K562 (cell line): ENCODE measurements around the gene PRM3. TPM values are rescaled to one million over a fixed set of nuclear protein-coding genes. Genes with fewer than 3 reads are reported as not detected.
A peak's percentile ranks its signal among the peaks of the same experiment; 100 is the strongest.

ENCODE experiments used
- ATAC-seq: fragments of 200-7000 bp; cut with Tn5 transposase; 3 replicates; pipeline ENCODE4 v1.9.1; 2020; ENCODE audit warnings: moderate library complexity
- BruUV-seq: library from RNA; stranded (reverse); fragments of 400-500 nt; replicated peaks from 2 replicates; lab custom pipeline; 2021; lab: Mats Ljungman, UMichigan
- CTCF ChIA-PET: fragments of 300-600 bp; formaldehyde crosslinking; extraction: SDS; loops from one replicate; lab custom pipeline; 2021; ENCODE audit warnings: low intra/inter-chr PET ratio; lab: Yijun Ruan, JAX
- POLR2A ChIA-PET: fragments of 300-600, 350-650 bp; sonication (Branson Sonifier 250); formaldehyde crosslinking; extraction: SDS; loops from one replicate; lab custom pipeline; 2021; ENCODE audit warnings: antibody characterized with exemption, inconsistent platforms; lab: Yijun Ruan, JAX
- DNase-seq, 4 experiments: peaks; one replicate each; pipeline versions ENCODE4 v3.0.0 to v3.0.0-alpha.2; 2011 to 2018; ENCODE audit warnings: low spot score in 3 of 4, mixed read lengths in 3 of 4; ENCODE audit errors: extremely low read depth in 1 of 4
- FAIRE-seq: peaks from 2 replicates; lab custom pipeline; 2011; peaks lifted over from hg19 to GRCh38; lab: Jason Lieb, UNC
- H2AFZ ChIP-seq: 2 replicates; pipeline ENCODE4 v1.6.0; 2011; ENCODE audit warnings: low read depth, low read length, control low read depth, inconsistent platforms
- H3K27ac ChIP-seq: fragments of 200-600 bp; 3 replicates; pipeline ENCODE4 v1.8.0; 2011; ENCODE audit warnings: low read depth, mild to moderate bottlenecking, control low read depth, inconsistent platforms, low read length, moderate library complexity, mixed read lengths; ENCODE audit errors: extremely low read depth
- H3K27me3 ChIP-seq, 2 experiments: fragments of 300-600 bp in 1 of 2; 2 replicates in 1 of 2; 3 replicates in 1 of 2; pipeline versions ENCODE4 v1.6.0 to v1.8.0; 2011; ENCODE audit warnings: inconsistent platforms in 2 of 2, low read length in 2 of 2, mild to moderate bottlenecking in 1 of 2, mixed read lengths in 1 of 2, moderate library complexity in 1 of 2; ENCODE audit not compliant: control insufficient read depth in 2 of 2, insufficient read depth in 2 of 2
- H3K36me3 ChIP-seq: fragments of 300-600 bp; 3 replicates; pipeline ENCODE4 v1.8.0; 2011; ENCODE audit warnings: mild to moderate bottlenecking, low read length, inconsistent platforms; ENCODE audit not compliant: control insufficient read depth, insufficient read depth
- H3K4me1 ChIP-seq, 2 experiments: fragments of 200-600 bp in 1 of 2; replicated peaks in 1 of 2; 2 replicates in 1 of 2; 3 replicates in 1 of 2; pipeline versions ENCODE4 v1.5.1 to v1.8.0; 2011; ENCODE audit warnings: inconsistent platforms in 2 of 2, low read length in 2 of 2, mild to moderate bottlenecking in 1 of 2, mixed read lengths in 1 of 2, moderate library complexity in 1 of 2; ENCODE audit not compliant: control insufficient read depth in 2 of 2, insufficient read depth in 2 of 2
- H3K4me2 ChIP-seq: 2 replicates; pipeline ENCODE4 v1.6.1; 2011; ENCODE audit warnings: low read length, control low read depth, inconsistent platforms, mixed read lengths; ENCODE audit not compliant: insufficient read depth
- H3K4me3 ChIP-seq: fragments of 200-600 bp; sonication (generic), shearing (Covaris generic); 2 replicates; pipeline ENCODE4 v1.5.1; 2016; ENCODE audit warnings: control low read depth, inconsistent platforms
- H3K79me2 ChIP-seq: fragments of 200-600 bp; 3 replicates; pipeline ENCODE4 v1.8.0; 2011; ENCODE audit warnings: low read length, inconsistent platforms; ENCODE audit not compliant: control insufficient read depth, insufficient read depth
- H3K9ac ChIP-seq, 2 experiments: 2 replicates each; pipeline versions ENCODE4 v1.6.0 to v1.6.1; 2011; ENCODE audit warnings: low read depth in 2 of 2, low read length in 2 of 2, control low read depth in 1 of 2, inconsistent platforms in 1 of 2, mild to moderate bottlenecking in 1 of 2, mixed read lengths in 1 of 2; ENCODE audit not compliant: insufficient read depth in 1 of 2
- H3K9me1 ChIP-seq: one replicate; pipeline ENCODE4 v1.6.0; 2011; ENCODE audit warnings: inconsistent platforms, mild to moderate bottlenecking, low read length, moderate library complexity; ENCODE audit not compliant: control insufficient read depth, insufficient read depth
- H3K9me3 ChIP-seq: replicated peaks from 2 replicates; pipeline ENCODE4 v1.5.1; 2011; ENCODE audit warnings: low read depth, low read length, inconsistent platforms; ENCODE audit not compliant: control insufficient read depth, insufficient read depth
- H4K20me1 ChIP-seq: replicated peaks from 2 replicates; pipeline ENCODE4 v1.6.1; 2011; ENCODE audit warnings: low read length, inconsistent platforms, mixed read lengths; ENCODE audit not compliant: control insufficient read depth, insufficient read depth
- CHCHD3 ChIP-seq: fragments of 250-450 bp; sonication (Bioruptor Pico); IDR thresholded peaks from 2 replicates; pipeline ENCODE4 v2.1.2; 2022; ENCODE audit warnings: mild to moderate bottlenecking
- CHD1 ChIP-seq: fragments of 200-600 bp; sonication (generic); IDR thresholded peaks from one replicate; pipeline ENCODE4 v1.6.1; 2012; ENCODE audit warnings: mild to moderate bottlenecking, moderate library complexity, low read length, inconsistent platforms
- COPS2 ChIP-seq: fragments of 450-650 bp; conservative IDR thresholded peaks from 2 replicates; pipeline ENCODE4 v1.6.1; 2016; ENCODE audit warnings: mild to moderate bottlenecking, moderate library complexity
- CTCFL ChIP-seq: IDR thresholded peaks from 2 replicates; pipeline ENCODE4 v1.6.1; 2011; ENCODE audit warnings: borderline replicate concordance, low read depth, mild to moderate bottlenecking, moderate library complexity, low read length; ENCODE audit not compliant: insufficient read depth, poor library complexity, severe bottlenecking
- DDX20 ChIP-seq: fragments of 450-650 bp; IDR thresholded peaks from 2 replicates; pipeline ENCODE4 v1.6.1; 2016; ENCODE audit warnings: missing genetic modification characterization, low read depth, mild to moderate bottlenecking, missing compliant biosample characterization, moderate library complexity
- GATA2 ChIP-seq: sonication (generic); formaldehyde crosslinking; IDR thresholded peaks from 2 replicates; pipeline ENCODE4 v1.4.0; 2020; ENCODE audit warnings: mild to moderate bottlenecking, missing genetic modification reagents
- MCM7 ChIP-seq, 2 experiments: fragments of 450-650 bp; IDR thresholded peaks; 2 replicates each; pipeline ENCODE4 v1.6.1; 2016 to 2018
- MXD1 ChIP-seq: fragments of 250-450 bp; sonication (Bioruptor Pico); IDR thresholded peaks from 2 replicates; pipeline ENCODE4 v1.8.0; 2021; ENCODE audit warnings: borderline replicate concordance, mild to moderate bottlenecking, moderate library complexity; ENCODE audit not compliant: poor library complexity, severe bottlenecking
- NR3C1 ChIP-seq: sonication (generic); formaldehyde crosslinking; IDR thresholded peaks from 2 replicates; pipeline ENCODE4 v1.8.1; 2022; ENCODE audit warnings: missing genetic modification reagents
- POLR2AphosphoS2 ChIP-seq: IDR thresholded peaks from 2 replicates; pipeline ENCODE4 v1.6.1; 2012; ENCODE audit warnings: low read length, improper control_type of control experiment
- SRSF3 ChIP-seq: fragments of 200-400 bp; formaldehyde crosslinking; IDR thresholded peaks from 2 replicates; pipeline ENCODE4 v1.6.1; 2016; ENCODE audit warnings: mild to moderate bottlenecking, low read length, moderate library complexity; ENCODE audit not compliant: insufficient read depth
- TEAD4 ChIP-seq, 2 experiments: sonication (generic) in 1 of 2; formaldehyde crosslinking in 1 of 2; IDR thresholded peaks; 2 replicates each; pipeline versions ENCODE4 v1.6.1 to v1.8.0; 2012 to 2022; ENCODE audit warnings: borderline replicate concordance in 1 of 2, inconsistent platforms in 1 of 2, low read length in 1 of 2, mild to moderate bottlenecking in 1 of 2, missing genetic modification reagents in 1 of 2
- TFAM ChIP-seq: fragments of 250-450 bp; sonication (Bioruptor Pico); conservative IDR thresholded peaks from 2 replicates; pipeline ENCODE4 v1.5.0; 2021; ENCODE audit warnings: mild to moderate bottlenecking, moderate library complexity
- XRCC5 ChIP-seq: fragments of 200-400 bp; formaldehyde crosslinking; IDR thresholded peaks from 2 replicates; pipeline ENCODE4 v1.6.1; 2017; ENCODE audit warnings: low read depth, mild to moderate bottlenecking, low read length
- ZNF23 ChIP-seq: fragments of 250-450 bp; sonication (Bioruptor Pico); IDR thresholded peaks from 2 replicates; pipeline ENCODE4 v1.4.0; 2020; ENCODE audit warnings: mild to moderate bottlenecking
- ZNF436 ChIP-seq: fragments of 250-450, 450-650 bp; sonication (Bioruptor Pico); formaldehyde crosslinking; IDR thresholded peaks from 2 replicates; pipeline ENCODE4 v1.7.0; 2020; ENCODE audit warnings: mild to moderate bottlenecking
- WGBS: fragments of 100-300 bp; shearing (Covaris generic); methylation state at CpG from one replicate; pipeline ENCODE4 v1.1.6; 2016; ENCODE audit warnings: low coverage, mixed read lengths; ENCODE audit not compliant: insufficient coverage; ENCODE audit errors: missing lambda C conversion rate; 5-methylcytosine and 5-hydroxymethylcytosine counted together
- in situ Hi-C: fragments of 300-500 bp; cut with MboI; formaldehyde crosslinking; loops from 4 replicates; pipeline ENCODE4 v1.15.0; 2018; ENCODE audit warnings: inconsistent platforms, mixed read lengths
- intact Hi-C: fragments of 100-400 bp; cut with micrococcal nuclease; formaldehyde crosslinking; loops from 2 replicates; pipeline ENCODE4 v1.14.2; 2022
- polyA plus RNA-seq, 8 experiments: library from polyadenylated mRNA; depleted of rRNA in 4 of 8; stranded (reverse) in 5 of 8; unstranded in 3 of 8; fragments of >200 nt; fragmentation: Nextera tagmentation in 2 of 8; fragmentation: Illumina TruSeq in 1 of 8; extraction: Ambion mirVana in 2 of 8; extraction: Trizol in 1 of 8; gene quantifications; 2 replicates each; pipeline versions ENCODE4 v1.2.1 to v1.2.3, GENCODE V29; 2011 to 2014; ENCODE audit warnings: inconsistent platforms in 1 of 8, missing spikeins in 1 of 8
- total RNA-seq, 7 experiments: library from RNA; depleted of rRNA in 6 of 7; stranded (reverse); fragments of >200 nt in 6 of 7; fragmentation: Illumina TruSeq in 2 of 7; extraction: Trizol in 2 of 7; gene quantifications; 2 replicates each; pipeline versions ENCODE4 v1.2.1 to v1.2.3, GENCODE V29; 2011 to 2021; ENCODE audit warnings: low replicate concordance in 1 of 7
- TF ChIP-seq, protein P1 (sequence below): fragments of 250-450 bp; sonication (Bioruptor Pico); IDR thresholded peaks from 2 replicates; pipeline ENCODE4 v1.4.0; 2020; ENCODE audit warnings: mild to moderate bottlenecking

Gene PRM3
- total and polyA plus RNA-seq, 9 of the 15 experiments (the other 6 are each of a cell fraction or from before 2014, with no cell fraction given) = not detected

DNA sequence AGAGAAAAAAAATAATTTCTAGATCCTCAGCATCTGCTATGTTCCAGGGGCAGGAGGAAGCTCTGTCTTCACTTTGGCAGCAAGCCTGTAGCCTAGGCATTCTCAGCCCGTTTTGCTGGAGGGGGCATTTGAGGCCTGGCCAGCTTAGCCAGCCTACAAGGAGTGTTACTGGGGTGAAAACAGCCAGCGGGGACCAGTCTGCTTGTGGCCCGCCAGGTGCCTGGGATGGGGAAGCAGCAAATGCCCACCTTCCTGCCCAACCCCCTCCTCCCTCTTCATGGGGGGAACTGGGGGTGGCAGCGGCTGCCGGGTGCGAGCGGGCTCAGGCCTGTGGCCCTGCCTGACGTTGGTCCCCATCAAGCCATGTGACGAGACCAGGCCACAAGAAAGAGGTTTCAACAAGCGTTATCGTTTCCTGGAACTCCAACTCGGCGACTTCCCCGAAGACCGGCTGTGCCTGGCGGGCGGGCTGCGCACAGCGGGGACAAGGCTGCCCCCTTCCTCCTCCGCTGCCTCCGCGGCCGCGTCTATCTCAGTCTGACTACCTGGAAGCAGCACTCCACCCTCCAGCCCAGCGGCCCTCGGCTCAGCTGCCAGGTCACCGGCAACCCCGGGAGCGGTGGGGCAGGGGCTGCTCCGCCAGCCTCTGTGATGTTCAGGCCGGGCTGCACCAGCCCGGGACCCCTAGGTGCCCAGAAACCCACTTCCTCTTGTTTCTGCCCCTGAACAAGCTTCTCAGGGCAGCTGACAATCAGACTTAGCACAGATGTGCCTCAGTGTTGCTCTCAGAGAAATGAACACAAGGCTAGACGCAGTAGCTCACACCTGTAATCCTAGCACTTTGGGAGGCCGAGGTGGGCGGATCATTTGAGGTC lies 40.3 kb downstream of the PRM3 start:
- H2AFZ ChIP-seq = peak overlapping the region; percentile 90
- TF ChIP-seq GATA2 (CRISPR knock-in tag) (no peak), NR3C1 (CRISPR knock-in tag) (no peak), DDX20 (tag) (peak; percentile 55; the same call in 1 of the 2 replicates), POLR2AphosphoS2 (no peak), CTCFL (no peak), ZNF436 (CRISPR knock-in tag) (no peak), ZNF23 (CRISPR knock-in tag) (no peak), XRCC5 (no peak), COPS2 (no peak), TEAD4 (IDR thresholded peaks at IDR 0.05; ENCODE audit: low read length) (peak; percentile 36; the same call in 1 of the 2 replicates), TEAD4 (CRISPR knock-in tag; IDR thresholded peaks at IDR 0.05; ENCODE audit: borderline replicate concordance) (no peak), MXD1 (CRISPR knock-in tag) (no peak), TFAM (CRISPR knock-in tag) (no peak), SRSF3 (no peak), CHCHD3 (CRISPR knock-in tag) (no peak), CHD1 (no peak), MCM7 (IDR thresholded peaks at IDR 0.05) (no peak)
- TF ChIP-seq, protein P1, sequence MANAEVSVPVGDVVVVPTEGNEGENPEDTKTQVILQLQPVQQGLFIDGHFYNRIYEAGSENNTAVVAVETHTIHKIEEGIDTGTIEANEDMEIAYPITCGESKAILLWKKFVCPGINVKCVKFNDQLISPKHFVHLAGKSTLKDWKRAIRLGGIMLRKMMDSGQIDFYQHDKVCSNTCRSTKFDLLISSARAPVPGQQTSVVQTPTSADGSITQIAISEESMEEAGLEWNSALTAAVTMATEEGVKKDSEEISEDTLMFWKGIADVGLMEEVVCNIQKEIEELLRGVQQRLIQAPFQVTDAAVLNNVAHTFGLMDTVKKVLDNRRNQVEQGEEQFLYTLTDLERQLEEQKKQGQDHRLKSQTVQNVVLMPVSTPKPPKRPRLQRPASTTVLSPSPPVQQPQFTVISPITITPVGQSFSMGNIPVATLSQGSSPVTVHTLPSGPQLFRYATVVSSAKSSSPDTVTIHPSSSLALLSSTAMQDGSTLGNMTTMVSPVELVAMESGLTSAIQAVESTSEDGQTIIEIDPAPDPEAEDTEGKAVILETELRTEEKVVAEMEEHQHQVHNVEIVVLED (CRISPR knock-in tag) = peak; percentile 40

More for the DNA sequence above, 40.3 kb downstream of the PRM3 start:
- H3K4me2 ChIP-seq = peak overlapping the region; percentile 73
- intact Hi-C loops = loop anchor here (1.0 kb wide), 2 partner anchors 9 to 261 kb away; no protein-coding TSS in a partner anchor
- peaks cover 40 to 47% of the 10 kb centered on the region in 2 experiments for H3K4me1 ChIP-seq
- in situ Hi-C loops = no loop called here
- H3K9me3 ChIP-seq = no peaks in the 10 kb centered on the region
- peak overlapping the region; percentile 95 for H3K27ac ChIP-seq
- H3K79me2 ChIP-seq = no peaks in the 10 kb centered on the region
- CTCF ChIA-PET = interaction anchor here (1.2 kb wide), 1 partner anchor 130 kb away, joined by 3 read pairs; no protein-coding TSS in a partner anchor
- H3K27me3 ChIP-seq = no peaks in the 10 kb centered on the region
- H3K9ac ChIP-seq = peak overlapping the region; percentile 58 to 82
- H3K4me3 ChIP-seq = no peak overlapping the region
- POLR2A ChIA-PET = interaction anchor here (0.7 to 2.5 kb wide), 3 partner anchors 19 to 443 kb away, joined by 3 to 8 read pairs (median 3); no protein-coding TSS in a partner anchor
- WGBS = 2% methylated on average over 19 of the region's 35 CpGs
- H4K20me1 ChIP-seq = no peaks in the 10 kb centered on the region
- DNase-seq (peak; percentile 77 to 98 (median 83)), FAIRE-seq (peak; percentile 96), ATAC-seq (peak; percentile 96)
- H3K9me1 ChIP-seq = no peaks in the 10 kb centered on the region
- BruUV-seq = no TSS peak
- no peaks in the 10 kb centered on the region for H3K36me3 ChIP-seq
